Omental fat pad (tissue), 4 donors: ENCODE results near the gene XKR7. TPM values are rescaled to one million over a fixed set of nuclear protein-coding genes. Genes with fewer than 3 reads are reported as not detected.
A peak's percentile ranks its signal among the peaks of the same experiment; 100 is the strongest.

ENCODE experiments used
- ATAC-seq: fragments of 150-250 bp; one replicate; pipeline ENCODE4 v1.9.1; 2016; ENCODE audit warnings: mild to moderate bottlenecking, moderate library complexity; ENCODE audit not compliant: low FRiP score
- DNase-seq: peaks from one replicate; pipeline ENCODE4 v3.0.0-alpha.2; 2019; ENCODE audit warnings: low spot score
- CTCF ChIP-seq, 3 donors: fragments of 450-650 bp; IDR thresholded peaks; one replicate each; pipeline ENCODE4 v1.5.1; 2016 to 2017; ENCODE audit warnings: antibody characterized with exemption in 3 of 3, mild to moderate bottlenecking in 3 of 3, moderate library complexity in 2 of 3
- small RNA-seq: library from RNA; depleted of rRNA; stranded (forward); fragments of <200 nt; gene quantifications from one replicate; pipeline ENCODE3, GENCODE V24; 2016
- total RNA-seq, 4 donors: library from RNA; depleted of rRNA; stranded (reverse); fragments of >200 nt; gene quantifications; one replicate each; pipeline ENCODE4 v1.1.0, GENCODE V29; 2016

Gene XKR7
- total RNA-seq, 4 donors from 2014 or later: not detected

- TF ChIP-seq CTCF (IDR thresholded peaks at IDR 0.05): no peak
- ATAC-seq: no peak
- no peak for DNase-seq
Observed at GRCh38 chr20:32051720-32052089, 83.8 kb downstream of the XKR7 start.

- DNase-seq (no peak), ATAC-seq (peak; percentile 51)
- TF ChIP-seq CTCF (IDR thresholded peaks at IDR 0.05): no peak
Observed at GRCh38 chr20:32052090-32052777, 84.3 kb downstream of the XKR7 start, which contains the start of gene HCK. TSS of gene HCK (plus strand) at chr20:32052242.

- ATAC-seq (peak; percentile 34), DNase-seq (no peak)
- TF ChIP-seq CTCF (IDR thresholded peaks at IDR 0.05): no peak
Observed at GRCh38 chr20:32052778-32053362, 84.9 kb downstream of the XKR7 start.

Small RNAs within 50 kb of the gene (small RNA-seq; reads per million reads assigned to genes)
- gene RNA5SP481 (not detected), gene RNA5SP482 (not detected)

Other genes with a start within 250 kb of the XKR7 start
- 100 to 1,000 TPM in 2 of 4 donors, 10 to 100 TPM in 2; 65.0 to 140 (median 112) TPM for gene BCL2L1, start 245.3 kb upstream of the XKR7 start, total RNA-seq
- gene TPX2, start 228.9 kb upstream of the XKR7 start, total RNA-seq: 1 to 10 TPM in 2 of 4 donors, under 1 TPM in 2; 0.82 to 4.8 (median 0.97) TPM
- under 1 TPM in 1 of 4 donors, not detected in 3; 0.12 TPM for gene MYLK2, start 148.8 kb upstream of the XKR7 start, total RNA-seq
- 1 to 10 TPM in 1 of 4 donors, under 1 TPM in 2, not detected in 1; 0.48 to 1.3 (median 0.63) TPM for gene FOXS1, start 122.5 kb upstream of the XKR7 start, total RNA-seq
- 1 to 10 TPM in 1 of 4 donors, under 1 TPM in 2, not detected in 1; 0.84 to 3.7 (median 0.96) TPM for gene DUSP15, start 97.6 kb upstream of the XKR7 start, total RNA-seq
- 1 to 10 TPM in 1 of 4 donors, under 1 TPM in 3; 0.24 to 1.4 (median 0.28) TPM for gene TTLL9, start 97.5 kb upstream of the XKR7 start, total RNA-seq
- gene PDRG1, start 16.1 kb upstream of the XKR7 start, total RNA-seq: 1 to 10 TPM; 6.7 to 9.2 (median 7.4) TPM
- 10 to 100 TPM in 1 of 4 donors, 1 to 10 TPM in 3; 2.4 to 41.6 (median 6.7) TPM for gene CCM2L, start 42.3 kb downstream of the XKR7 start, total RNA-seq
- 10 to 100 TPM; 22.4 to 68.6 (median 39.2) TPM for gene HCK, start 84.1 kb downstream of the XKR7 start, total RNA-seq
- gene TM9SF4, start 141.6 kb downstream of the XKR7 start, total RNA-seq: 10 to 100 TPM; 23.3 to 32.3 (median 31.5) TPM
- gene PLAGL2, start 239.6 kb downstream of the XKR7 start, total RNA-seq: 10 to 100 TPM in 2 of 4 donors, 1 to 10 TPM in 2; 4.1 to 12.5 (median 8.1) TPM
- 10 to 100 TPM; 23.1 to 38.0 (median 27.8) TPM for gene POFUT1, start 239.7 kb downstream of the XKR7 start, total RNA-seq